ENCODE measurements around the gene ADCY3.

- no peak for TF ChIP-seq CTCF (IDR thresholded peaks at IDR 0.05)
- no peak for TF ChIP-seq POLR2A (IDR thresholded peaks at IDR 0.05)
- TF ChIP-seq EP300 (IDR thresholded peaks at IDR 0.05) = no peak
Measured at GRCh38 chr2:24917731-24918325, 2.2 kb downstream of the ADCY3 start.
